GM12878 (cell line): ENCODE data around the gene CCDC9B. TPM values are rescaled to one million over a fixed set of nuclear protein-coding genes. Genes with fewer than 3 reads are reported as not detected.

Experiments
- ATAC-seq: fragments of 200-7000 bp; cut with Tn5 transposase; 3 replicates; pipeline ENCODE4 v1.9.1; 2020; ENCODE audit warnings: mild to moderate bottlenecking, moderate library complexity
- BruUV-seq: library from RNA; stranded (reverse); fragments of 400-500 nt; replicated peaks from 2 replicates; lab custom pipeline; 2021; lab: Mats Ljungman, UMichigan
- CTCF ChIA-PET: fragments of 300-600 bp; sonication (Branson Sonifier 250); formaldehyde crosslinking; extraction: SDS; loops from one replicate; lab custom pipeline; 2021; ENCODE audit warnings: inconsistent platforms; lab: Yijun Ruan, JAX
- POLR2A ChIA-PET: fragments of 350-600 bp; formaldehyde crosslinking; extraction: SDS; loops from one replicate; lab custom pipeline; 2021; ENCODE audit warnings: inconsistent platforms; lab: Charles Lee
- RAD21 ChIA-PET: fragments of 300-600 bp; sonication (Branson Sonifier 250); formaldehyde crosslinking; loops from one replicate; lab custom pipeline; 2023; ENCODE audit warnings: antibody characterized with exemption; ENCODE audit not compliant: unreplicated experiment; lab: Charles Lee
- SMC1A ChIA-PET: fragments of 300-600 bp; sonication (Branson Sonifier 250); formaldehyde crosslinking; loops from one replicate; lab custom pipeline; 2023; ENCODE audit not compliant: unreplicated experiment, uncharacterized antibody; lab: Charles Lee
- DNase-seq: peaks from one replicate; pipeline ENCODE4 v3.0.0-alpha.2; 2011; ENCODE audit warnings: low read depth, low spot score
- FAIRE-seq: peaks from 3 replicates; lab custom pipeline; 2011; peaks lifted over from hg19 to GRCh38; lab: Jason Lieb, UNC
- H2AFZ ChIP-seq: 2 replicates; pipeline ENCODE4 v1.6.0; 2011; ENCODE audit warnings: low read depth, low read length, control low read depth; ENCODE audit not compliant: control insufficient read depth
- H3K27ac ChIP-seq: 2 replicates; pipeline ENCODE4 v1.5.1; 2011; ENCODE audit warnings: control low read depth; ENCODE audit not compliant: control insufficient read depth, insufficient read depth
- H3K27me3 ChIP-seq, 2 experiments: replicated peaks in 1 of 2; 2 replicates each; pipeline versions ENCODE4 v1.6.0 to v1.6.1; 2011; ENCODE audit warnings: low read length in 1 of 2; ENCODE audit not compliant: control insufficient read depth in 2 of 2, insufficient read depth in 2 of 2
- H3K36me3 ChIP-seq, 2 experiments: 2 replicates each; pipeline ENCODE4 v1.5.1; 2011; ENCODE audit warnings: low read length in 1 of 2; ENCODE audit not compliant: control insufficient read depth in 2 of 2, insufficient read depth in 2 of 2
- H3K4me1 ChIP-seq: 2 replicates; pipeline ENCODE4 v1.6.1; 2011; ENCODE audit warnings: mild to moderate bottlenecking, low read length, moderate library complexity, mixed read lengths; ENCODE audit not compliant: control insufficient read depth, insufficient read depth
- H3K4me2 ChIP-seq: 2 replicates; pipeline ENCODE4 v1.6.0; 2011; ENCODE audit warnings: control low read depth; ENCODE audit not compliant: control insufficient read depth, insufficient read depth
- H3K4me3 ChIP-seq: fragments of 200-600 bp; sonication (generic); 2 replicates; pipeline ENCODE4 v1.5.1; 2016
- H3K79me2 ChIP-seq: 2 replicates; pipeline ENCODE4 v1.6.0; 2011; ENCODE audit warnings: low read length; ENCODE audit not compliant: control insufficient read depth, insufficient read depth
- H3K9ac ChIP-seq: 2 replicates; pipeline ENCODE4 v1.8.0; 2011; ENCODE audit warnings: low read length, control low read depth, mixed read lengths; ENCODE audit not compliant: control insufficient read depth, insufficient read depth
- H3K9me3 ChIP-seq: replicated peaks from 3 replicates; pipeline ENCODE4 v1.5.1; 2011; ENCODE audit warnings: mild to moderate bottlenecking, low read length; ENCODE audit not compliant: control insufficient read depth, insufficient read depth
- H4K20me1 ChIP-seq: 2 replicates; pipeline ENCODE4 v1.6.0; 2011; ENCODE audit not compliant: control insufficient read depth, insufficient read depth
- ASH2L ChIP-seq: fragments of 300-600, 200-600 bp; sonication (generic); IDR thresholded peaks from 2 replicates; pipeline ENCODE4 v1.6.1; 2017; ENCODE audit warnings: low read depth, mild to moderate bottlenecking, borderline replicate concordance
- BCL11A ChIP-seq: IDR thresholded peaks from 2 replicates; pipeline ENCODE4 v1.6.1; 2011; ENCODE audit warnings: low read depth, low read length
- CHD4 ChIP-seq: fragments of 200-600 bp; sonication (generic); IDR thresholded peaks from 2 replicates; pipeline ENCODE4 v1.6.1; 2016; ENCODE audit warnings: mild to moderate bottlenecking
- GABPA ChIP-seq: IDR thresholded peaks from 2 replicates; pipeline ENCODE4 v1.6.1; 2014; ENCODE audit warnings: antibody characterized with exemption, low read depth, mild to moderate bottlenecking, inconsistent platforms
- JUNB ChIP-seq: IDR thresholded peaks from 2 replicates; pipeline ENCODE4 v1.6.1; 2016; ENCODE audit warnings: antibody characterized with exemption, mild to moderate bottlenecking
- JUND ChIP-seq: IDR thresholded peaks from 2 replicates; pipeline ENCODE4 v1.6.1; 2012; ENCODE audit warnings: low read depth, mild to moderate bottlenecking, low read length, improper control_type of control experiment, moderate library complexity
- MTA2 ChIP-seq: fragments of 450-650 bp; IDR thresholded peaks from 2 replicates; pipeline ENCODE4 v1.6.1; 2016; ENCODE audit warnings: low read depth, mild to moderate bottlenecking, moderate library complexity
- NFYA ChIP-seq: IDR thresholded peaks from 2 replicates; pipeline ENCODE4 v1.6.1; 2011; ENCODE audit warnings: low read depth, mild to moderate bottlenecking, low read length, improper control_type of control experiment, borderline replicate concordance
- NR2F1 ChIP-seq: fragments of 450-650 bp; conservative IDR thresholded peaks from 2 replicates; pipeline ENCODE4 v1.6.1; 2017; ENCODE audit warnings: mild to moderate bottlenecking
- PAX5 ChIP-seq: IDR thresholded peaks from 2 replicates; pipeline ENCODE4 v1.6.1; 2011; ENCODE audit warnings: low read depth, low read length, borderline replicate concordance
- PML ChIP-seq: IDR thresholded peaks from 2 replicates; pipeline ENCODE4 v1.6.1; 2012; ENCODE audit warnings: low read length, inconsistent platforms
- RB1 ChIP-seq: fragments of 450-650 bp; formaldehyde crosslinking; IDR thresholded peaks from 2 replicates; pipeline ENCODE4 v1.6.1; 2017; ENCODE audit warnings: mild to moderate bottlenecking, borderline replicate concordance
- SMC3 ChIP-seq: IDR thresholded peaks from 2 replicates; pipeline ENCODE4 v1.6.1; 2011; ENCODE audit warnings: low read length, improper control_type of control experiment, borderline replicate concordance
- TAF1 ChIP-seq: IDR thresholded peaks from 2 replicates; pipeline ENCODE4 v1.6.1; 2011; ENCODE audit warnings: mild to moderate bottlenecking, low read depth, low read length, borderline replicate concordance
- WRNIP1 ChIP-seq: IDR thresholded peaks from 2 replicates; pipeline ENCODE4 v1.6.1; 2011; ENCODE audit warnings: low read depth, low read length, improper control_type of control experiment, borderline replicate concordance
- ZZZ3 ChIP-seq: IDR thresholded peaks from 2 replicates; pipeline ENCODE4 v1.6.1; 2011; ENCODE audit warnings: low read depth; ENCODE audit not compliant: control insufficient read depth, insufficient read length
- WGBS: methylation state at CpG from one replicate; pipeline ENCODE4 v1.1.6; 2016; ENCODE audit warnings: low lambda C conversion rate; ENCODE audit not compliant: insufficient replicate concordance, insufficient coverage; ENCODE audit errors: missing lambda C conversion rate; 5-methylcytosine and 5-hydroxymethylcytosine counted together
- in situ Hi-C: fragments of 300-500 bp; cut with MboI; formaldehyde crosslinking; loops from 9 replicates; pipeline ENCODE4 v1.14.3; 2018; ENCODE audit warnings: mixed read lengths
- intact Hi-C: fragments of 100-400 bp; cut with micrococcal nuclease; formaldehyde crosslinking; loops from one replicate; pipeline ENCODE4 v1.14.2; 2022; ENCODE audit not compliant: unreplicated experiment
- polyA plus RNA-seq, 11 experiments: library from polyadenylated mRNA; depleted of rRNA in 4 of 11; unstranded in 6 of 11; stranded (reverse) in 5 of 11; fragments of >200 nt; fragmentation: Nextera tagmentation in 4 of 11; fragmentation: Illumina TruSeq in 1 of 11; extraction: Ambion mirVana in 4 of 11; extraction: Trizol in 1 of 11; gene quantifications; 1 replicate in 1 of 11; 2 replicates in 10 of 11; pipeline versions ENCODE4 v1.2.1 to v1.2.3, GENCODE V29; 2011 to 2016; ENCODE audit warnings: inconsistent platforms in 2 of 11, missing spikeins in 2 of 11, low read depth in 1 of 11
- total RNA-seq, 4 experiments: library from RNA; depleted of rRNA in 3 of 4; stranded (reverse); fragments of >200 nt in 3 of 4; fragmentation: Illumina TruSeq in 1 of 4; extraction: Trizol in 1 of 4; gene quantifications; 2 replicates each; pipeline versions ENCODE4 v1.2.1 to v1.2.3, GENCODE V29; 2013 to 2021
- TF ChIP-seq, protein P1 (sequence below): IDR thresholded peaks from 2 replicates; pipeline ENCODE4 v1.6.1; 2012; ENCODE audit warnings: low read length, inconsistent platforms

CCDC9B gene
- total and polyA plus RNA-seq, 10 of the 15 experiments (the other 5 are each of a cell fraction or from before 2014, with no cell fraction given), result 0.01 to 0.08 (median 0.03) TPM; not detected in 6

- CTCF ChIA-PET, result interaction anchor here (0.7 to 1.9 kb wide), 2 partner anchors 13 to 46 kb away, joined by 3 to 8 read pairs; no protein-coding TSS in a partner anchor
- no peak for TF ChIP-seq MTA2
- TF ChIP-seq, protein P1, sequence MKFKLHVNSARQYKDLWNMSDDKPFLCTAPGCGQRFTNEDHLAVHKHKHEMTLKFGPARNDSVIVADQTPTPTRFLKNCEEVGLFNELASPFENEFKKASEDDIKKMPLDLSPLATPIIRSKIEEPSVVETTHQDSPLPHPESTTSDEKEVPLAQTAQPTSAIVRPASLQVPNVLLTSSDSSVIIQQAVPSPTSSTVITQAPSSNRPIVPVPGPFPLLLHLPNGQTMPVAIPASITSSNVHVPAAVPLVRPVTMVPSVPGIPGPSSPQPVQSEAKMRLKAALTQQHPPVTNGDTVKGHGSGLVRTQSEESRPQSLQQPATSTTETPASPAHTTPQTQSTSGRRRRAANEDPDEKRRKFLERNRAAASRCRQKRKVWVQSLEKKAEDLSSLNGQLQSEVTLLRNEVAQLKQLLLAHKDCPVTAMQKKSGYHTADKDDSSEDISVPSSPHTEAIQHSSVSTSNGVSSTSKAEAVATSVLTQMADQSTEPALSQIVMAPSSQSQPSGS, result no peak
- TF ChIP-seq JUND, result no peak
- no peak for TF ChIP-seq PAX5
- TF ChIP-seq GABPA, result no peak
- TF ChIP-seq ZZZ3, result no peak
- no peak for TF ChIP-seq PML
- no peak for TF ChIP-seq ASH2L
- no peak for TF ChIP-seq WRNIP1
- no peak for TF ChIP-seq SMC3
- no peak for TF ChIP-seq RB1
- no peak for TF ChIP-seq JUNB
- TF ChIP-seq TAF1, result no peak
- TF ChIP-seq BCL11A, result no peak
- TF ChIP-seq CHD4, result no peak
- TF ChIP-seq NFYA, result no peak
- TF ChIP-seq NR2F1, result no peak
- Histone ChIP-seq H2AFZ (no peak overlapping the region), H3K4me3 (no peak overlapping the region), H3K27ac (no peak overlapping the region), H3K9me3 (no peaks in the 10 kb centered on the region), H3K4me1 (no peaks in the 10 kb centered on the region), H3K9ac (no peak overlapping the region), H3K27me3 (no peaks in the 10 kb centered on the region; a peak in 2 of 4 replicates), H3K79me2 (no peaks in the 10 kb centered on the region), H3K4me2 (no peak overlapping the region), H3K36me3 (no peaks in the 10 kb centered on the region), H4K20me1 (no peaks in the 10 kb centered on the region)
- no peak for FAIRE-seq
- in situ Hi-C loops, result no loop called here
- no TSS peak for BruUV-seq
- POLR2A ChIA-PET, result no interaction called here
- DNase-seq, result no peak
- ATAC-seq, result no peak
- SMC1A ChIA-PET, result no interaction called here
- RAD21 ChIA-PET, result no interaction called here
- 11% methylated on average over 3 of the region's 3 CpGs for WGBS
- intact Hi-C loops, result no loop called here
These were observed 48.5 kb downstream of the CCDC9B start for GRCh38 chr15:40292246-40292645.
